Measurements from ENCODE around the gene GPR141. TPM values are rescaled to one million over a fixed set of nuclear protein-coding genes. Genes with fewer than 3 reads are reported as not detected.

GPR141 gene
- total RNA-seq, 1 experiment from 2014 or later, result not detected

GRCh38 chr7:37709631-37710509 lies 26.3 kb downstream of the GPR141 start (continued):
- TF ChIP-seq TCF7L2 (IDR thresholded peaks at IDR 0.05; ENCODE audit: borderline replicate concordance, extremely low read depth, insufficient read depth, insufficient read length) (no peak), SRF (IDR thresholded peaks at IDR 0.05; ENCODE audit: low read depth) (no peak), ELF1 (IDR thresholded peaks at IDR 0.05; ENCODE audit: borderline replicate concordance, low read depth) (no peak)

DNA sequence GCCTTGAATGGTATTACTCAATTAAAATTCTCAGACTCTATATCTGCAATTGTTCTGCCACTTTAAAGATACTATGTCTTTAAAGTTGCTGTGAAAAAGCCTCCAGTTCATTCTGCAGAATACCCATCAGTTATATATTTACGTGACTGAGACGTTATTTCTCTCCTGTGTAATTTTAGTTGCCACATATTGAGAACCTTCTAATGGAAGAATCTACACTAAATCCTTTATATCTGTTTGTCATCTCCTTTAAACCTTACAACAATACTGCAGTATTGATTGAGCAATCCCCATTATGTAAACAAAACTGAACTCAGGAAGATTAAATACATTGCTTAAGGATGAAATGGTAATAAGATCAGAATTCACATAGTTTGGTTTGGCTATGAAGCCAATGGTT lies 30.0 kb downstream of the GPR141 start:
- no peak for ATAC-seq
- intact Hi-C loops (cut with micrococcal nuclease), result no loop called here
- no peaks in the 10 kb centered on the region for H3K9me2 ChIP-seq (ENCODE audit: insufficient read depth)
- no peak overlapping the region for H3K9ac ChIP-seq (ENCODE audit: low read length)
- RAD21 ChIA-PET (ENCODE audit: low non-redundant PET in 1 of 2, low total read pairs in 2 of 2, uncharacterized antibody in 2 of 2, unreplicated experiment in 2 of 2), result no interaction called here
- no peaks in the 10 kb centered on the region for H3K79me2 ChIP-seq (ENCODE audit: insufficient read depth, low read length)
- no peaks in the 10 kb centered on the region for H3K36me3 ChIP-seq (ENCODE audit: control insufficient read depth in 1 of 2, insufficient read depth in 2 of 2, low read length in 2 of 2)
- no peak overlapping the region for H3K4me3 ChIP-seq (replicated peaks in 1 of 2; ENCODE audit: low read depth in 1 of 2, low read length in 2 of 2)
- no TSS peak for BruUV-seq (replicated peaks)
- H3K27me3 ChIP-seq (ENCODE audit: insufficient read depth, low read length), result no peaks in the 10 kb centered on the region; the same call in 1 of the 2 replicates
- no peaks in the 10 kb centered on the region for H4K20me1 ChIP-seq (ENCODE audit: insufficient read depth)
- TF ChIP-seq POLR2AphosphoS5 (IDR thresholded peaks at IDR 0.05; ENCODE audit: low read depth, low read length) (no peak), RAD21 (IDR thresholded peaks at IDR 0.05; ENCODE audit: low read depth) (no peak), SP1 (IDR thresholded peaks at IDR 0.05; ENCODE audit: low read depth) (no peak), MAX (IDR thresholded peaks at IDR 0.05) (no peak), CBX3 (IDR thresholded peaks at IDR 0.05; ENCODE audit: low read depth) (no peak), POLR2A (IDR thresholded peaks at IDR 0.05; ENCODE audit: borderline replicate concordance, extremely low read depth, insufficient read depth, insufficient read length) (no peak), FOSL1 (IDR thresholded peaks at IDR 0.05; ENCODE audit: low read depth) (no peak), YY1 (IDR thresholded peaks at IDR 0.05; ENCODE audit: extremely low read depth, insufficient replicate concordance, low read depth, low read length) (no peak), ZFX (IDR thresholded peaks at IDR 0.05) (no peak), TCF7L2 (IDR thresholded peaks at IDR 0.05; ENCODE audit: borderline replicate concordance, extremely low read depth, insufficient read depth, insufficient read length) (no peak), ELF1 (IDR thresholded peaks at IDR 0.05; ENCODE audit: borderline replicate concordance, low read depth) (no peak), EZH2phosphoT487 (IDR thresholded peaks at IDR 0.05; ENCODE audit: borderline replicate concordance) (no peak), JUND (IDR thresholded peaks at IDR 0.05) (no peak), EZH2 (IDR thresholded peaks at IDR 0.05) (no peak), ZBTB33 (IDR thresholded peaks at IDR 0.05; ENCODE audit: extremely low read depth, insufficient replicate concordance, low read length) (no peak)
- TF ChIP-seq, protein P1, sequence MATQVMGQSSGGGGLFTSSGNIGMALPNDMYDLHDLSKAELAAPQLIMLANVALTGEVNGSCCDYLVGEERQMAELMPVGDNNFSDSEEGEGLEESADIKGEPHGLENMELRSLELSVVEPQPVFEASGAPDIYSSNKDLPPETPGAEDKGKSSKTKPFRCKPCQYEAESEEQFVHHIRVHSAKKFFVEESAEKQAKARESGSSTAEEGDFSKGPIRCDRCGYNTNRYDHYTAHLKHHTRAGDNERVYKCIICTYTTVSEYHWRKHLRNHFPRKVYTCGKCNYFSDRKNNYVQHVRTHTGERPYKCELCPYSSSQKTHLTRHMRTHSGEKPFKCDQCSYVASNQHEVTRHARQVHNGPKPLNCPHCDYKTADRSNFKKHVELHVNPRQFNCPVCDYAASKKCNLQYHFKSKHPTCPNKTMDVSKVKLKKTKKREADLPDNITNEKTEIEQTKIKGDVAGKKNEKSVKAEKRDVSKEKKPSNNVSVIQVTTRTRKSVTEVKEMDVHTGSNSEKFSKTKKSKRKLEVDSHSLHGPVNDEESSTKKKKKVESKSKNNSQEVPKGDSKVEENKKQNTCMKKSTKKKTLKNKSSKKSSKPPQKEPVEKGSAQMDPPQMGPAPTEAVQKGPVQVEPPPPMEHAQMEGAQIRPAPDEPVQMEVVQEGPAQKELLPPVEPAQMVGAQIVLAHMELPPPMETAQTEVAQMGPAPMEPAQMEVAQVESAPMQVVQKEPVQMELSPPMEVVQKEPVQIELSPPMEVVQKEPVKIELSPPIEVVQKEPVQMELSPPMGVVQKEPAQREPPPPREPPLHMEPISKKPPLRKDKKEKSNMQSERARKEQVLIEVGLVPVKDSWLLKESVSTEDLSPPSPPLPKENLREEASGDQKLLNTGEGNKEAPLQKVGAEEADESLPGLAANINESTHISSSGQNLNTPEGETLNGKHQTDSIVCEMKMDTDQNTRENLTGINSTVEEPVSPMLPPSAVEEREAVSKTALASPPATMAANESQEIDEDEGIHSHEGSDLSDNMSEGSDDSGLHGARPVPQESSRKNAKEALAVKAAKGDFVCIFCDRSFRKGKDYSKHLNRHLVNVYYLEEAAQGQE (IDR thresholded peaks at IDR 0.05; ENCODE audit: low read depth), result no peak
- no peak for DNase-seq (ENCODE audit: low read depth, low spot score)
- H3K9me3 ChIP-seq (ENCODE audit: control insufficient read depth in 1 of 2, insufficient read depth in 1 of 2, low read depth in 1 of 2, low read length in 2 of 2), result no peaks in the 10 kb centered on the region
- H3K4me2 ChIP-seq (ENCODE audit: low read length), result no peak overlapping the region
- CTCF ChIA-PET, result no interaction called here
- POLR2A ChIA-PET, result no interaction called here
- no peaks in the 10 kb centered on the region for H3K4me1 ChIP-seq (ENCODE audit: control insufficient read depth in 1 of 2, insufficient read depth in 2 of 2, low read length in 2 of 2)
- no peak overlapping the region for H2AFZ ChIP-seq (ENCODE audit: low read depth, low read length, poor library complexity, severe bottlenecking)
- no peak overlapping the region for H3K27ac ChIP-seq (ENCODE audit: low read depth, low read length)
